Activated CD8-positive, alpha-beta T cell treated with anti-CD3 and anti-CD28 coated beads for 36 hours (primary cell): ENCODE measurements around the gene TIMM50. TPM values are rescaled to one million over a fixed set of nuclear protein-coding genes. Genes with fewer than 3 reads are reported as not detected.
"Not testable (repeated sequence)": the region's sequence is repeated elsewhere in the genome, so short reads cannot be mapped to it uniquely, and the experiment has no call there.

Source experiments
- ATAC-seq: fragments of 200-7000 bp; cut with Tn5 transposase; one replicate; pipeline ENCODE4 v1.10.0; 2021; ENCODE audit warnings: mild to moderate bottlenecking, moderate library complexity
- CTCF ChIA-PET: fragments of 350-600 bp; sonication (Branson Sonifier 250); formaldehyde crosslinking; loops from one replicate; lab custom pipeline; 2021; ENCODE audit warnings: antibody characterized with exemption; lab: Charles Lee
- POLR2A ChIA-PET: fragments of 350-600 bp; sonication (Branson Sonifier 250); formaldehyde crosslinking; loops from one replicate; lab custom pipeline; 2021; ENCODE audit warnings: antibody characterized with exemption; lab: Charles Lee
- DNase-seq: peaks from one replicate; pipeline ENCODE4 v3.0.0-alpha.2; 2020
- H3K27ac Mint-ChIP-seq: one replicate; pipeline ENCODE4 v1.8.0; 2021; ENCODE audit warnings: mild to moderate bottlenecking, mixed read lengths
- H3K27me3 Mint-ChIP-seq: one replicate; pipeline ENCODE4 v1.8.0; 2021; ENCODE audit warnings: mixed read lengths
- H3K36me3 Mint-ChIP-seq: one replicate; pipeline ENCODE4 v1.8.0; 2021; ENCODE audit warnings: low read depth, mixed read lengths
- H3K4me1 Mint-ChIP-seq: one replicate; pipeline ENCODE4 v1.8.0; 2021; ENCODE audit warnings: low read depth, mixed read lengths
- H3K4me3 Mint-ChIP-seq: one replicate; pipeline ENCODE4 v1.8.0; 2021; ENCODE audit warnings: mild to moderate bottlenecking, moderate library complexity, mixed read lengths
- H3K9me3 Mint-ChIP-seq: one replicate; pipeline ENCODE4 v1.8.0; 2021; ENCODE audit warnings: mixed read lengths
- intact Hi-C: fragments of 100-400 bp; cut with micrococcal nuclease; formaldehyde crosslinking; loops from one replicate; pipeline ENCODE4 v1.10.0; 2022
- total RNA-seq, 2 experiments: library from RNA; stranded (reverse); gene quantifications; one replicate each; pipeline ENCODE4 v1.2.3, GENCODE V29; 2021
- TF ChIP-seq, protein P1 (sequence below): fragments of 200-600 bp; IDR thresholded peaks from one replicate; pipeline ENCODE4 v1.8.0; 2022; ENCODE audit warnings: antibody characterized with exemption, mild to moderate bottlenecking

Gene TIMM50
- total RNA-seq, 2 experiments from 2014 or later = 108 to 114 TPM

DNA sequence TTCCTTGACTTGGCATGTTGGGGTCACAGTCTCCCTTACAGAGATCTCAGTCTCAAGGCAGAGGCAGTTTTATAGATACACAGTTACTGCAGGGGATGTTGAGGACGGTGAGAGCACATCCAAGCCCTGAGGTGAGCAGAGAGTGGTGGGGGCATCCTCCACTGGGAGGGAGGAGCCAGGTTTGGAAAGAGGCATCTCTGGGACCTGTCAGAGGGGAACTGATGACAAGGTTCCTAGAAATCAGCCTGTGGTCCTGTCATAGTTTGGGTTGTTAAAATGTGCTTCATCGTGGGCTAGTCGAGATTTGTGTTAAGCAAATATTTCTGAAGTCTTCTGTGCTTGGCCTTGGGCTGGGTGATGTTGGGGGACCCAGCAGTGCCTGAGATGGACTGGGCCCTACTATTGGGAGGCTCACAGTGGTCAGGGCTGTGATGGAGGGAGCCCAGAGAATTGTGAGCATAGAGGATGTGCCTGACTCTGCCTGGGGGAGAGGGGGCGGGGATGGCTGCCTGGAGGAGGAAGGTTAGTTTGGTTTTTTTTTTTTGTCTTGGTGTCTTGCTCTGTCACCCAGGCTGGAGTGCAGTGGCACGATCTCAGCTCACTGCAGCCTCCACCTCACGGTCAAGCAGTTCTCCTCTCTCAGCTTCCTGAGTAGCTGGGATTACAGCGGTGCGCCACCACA lies 31.4 kb upstream of the TIMM50 start:
- peak; percentile 54 for DNase-seq
- ChIA-PET CTCF (interaction anchor here (1.6 kb wide), 1 partner anchor 27 kb away, joined by 4 read pairs; no protein-coding TSS in a partner anchor), POLR2A (interaction anchor here (0.9 to 6.1 kb wide), 6 partner anchors 8 to 87 kb away, joined by 3 to 137 read pairs (median 5); partner anchors contain the start of genes MED29, PAF1 and RPS16)
- peak overlapping the region; percentile 100 for H3K4me3 Mint-ChIP-seq
- H3K27me3 Mint-ChIP-seq = no peaks in the 10 kb centered on the region
- peaks cover 2% of the 10 kb centered on the region for H3K9me3 Mint-ChIP-seq
- H3K36me3 Mint-ChIP-seq = peaks cover 79% of the 10 kb centered on the region
- H3K27ac Mint-ChIP-seq = peak overlapping the region; percentile 99
- intact Hi-C loops = loop anchor here (5.0 kb wide), 1 partner anchor 73 kb away; no protein-coding TSS in a partner anchor
- peak; percentile 7 for ATAC-seq
- peaks cover 63% of the 10 kb centered on the region for H3K4me1 Mint-ChIP-seq
- TF ChIP-seq, protein P1, sequence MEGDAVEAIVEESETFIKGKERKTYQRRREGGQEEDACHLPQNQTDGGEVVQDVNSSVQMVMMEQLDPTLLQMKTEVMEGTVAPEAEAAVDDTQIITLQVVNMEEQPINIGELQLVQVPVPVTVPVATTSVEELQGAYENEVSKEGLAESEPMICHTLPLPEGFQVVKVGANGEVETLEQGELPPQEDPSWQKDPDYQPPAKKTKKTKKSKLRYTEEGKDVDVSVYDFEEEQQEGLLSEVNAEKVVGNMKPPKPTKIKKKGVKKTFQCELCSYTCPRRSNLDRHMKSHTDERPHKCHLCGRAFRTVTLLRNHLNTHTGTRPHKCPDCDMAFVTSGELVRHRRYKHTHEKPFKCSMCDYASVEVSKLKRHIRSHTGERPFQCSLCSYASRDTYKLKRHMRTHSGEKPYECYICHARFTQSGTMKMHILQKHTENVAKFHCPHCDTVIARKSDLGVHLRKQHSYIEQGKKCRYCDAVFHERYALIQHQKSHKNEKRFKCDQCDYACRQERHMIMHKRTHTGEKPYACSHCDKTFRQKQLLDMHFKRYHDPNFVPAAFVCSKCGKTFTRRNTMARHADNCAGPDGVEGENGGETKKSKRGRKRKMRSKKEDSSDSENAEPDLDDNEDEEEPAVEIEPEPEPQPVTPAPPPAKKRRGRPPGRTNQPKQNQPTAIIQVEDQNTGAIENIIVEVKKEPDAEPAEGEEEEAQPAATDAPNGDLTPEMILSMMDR = no peak

DNA sequence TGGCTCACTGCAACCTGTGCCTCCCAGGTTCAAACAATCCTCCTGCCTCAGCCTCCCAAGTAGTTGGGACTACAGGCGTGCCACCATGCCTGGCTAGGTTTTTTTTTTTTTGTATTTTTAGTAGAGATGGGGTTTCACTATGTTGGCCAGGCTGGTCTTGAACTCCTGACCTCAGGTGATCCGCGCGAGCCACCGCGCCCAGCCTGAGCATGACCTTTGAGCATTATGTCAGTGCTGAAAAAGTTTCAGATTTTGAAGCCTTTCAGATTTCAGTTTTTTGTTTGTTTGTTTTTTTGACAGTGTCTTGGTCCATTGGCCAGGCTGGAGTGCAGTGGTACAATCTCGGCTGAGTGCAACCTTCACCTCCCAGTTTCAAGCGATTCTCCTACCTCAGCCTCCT lies 29.4 kb upstream of the TIMM50 start:
- ATAC-seq, H3K4me3 Mint-ChIP-seq, CTCF ChIA-PET, H3K9me3 Mint-ChIP-seq, intact Hi-C loops, DNase-seq, H3K27me3 Mint-ChIP-seq: not testable (repeated sequence)
- POLR2A ChIA-PET = interaction anchor here (1.2 kb wide), 1 partner anchor 18 kb away, joined by 3 read pairs; no protein-coding TSS in a partner anchor
- peaks cover 65% of the 10 kb centered on the region for H3K4me1 Mint-ChIP-seq
- peak overlapping the region; percentile 50 for H3K27ac Mint-ChIP-seq
- peaks cover 68% of the 10 kb centered on the region for H3K36me3 Mint-ChIP-seq

DNA sequence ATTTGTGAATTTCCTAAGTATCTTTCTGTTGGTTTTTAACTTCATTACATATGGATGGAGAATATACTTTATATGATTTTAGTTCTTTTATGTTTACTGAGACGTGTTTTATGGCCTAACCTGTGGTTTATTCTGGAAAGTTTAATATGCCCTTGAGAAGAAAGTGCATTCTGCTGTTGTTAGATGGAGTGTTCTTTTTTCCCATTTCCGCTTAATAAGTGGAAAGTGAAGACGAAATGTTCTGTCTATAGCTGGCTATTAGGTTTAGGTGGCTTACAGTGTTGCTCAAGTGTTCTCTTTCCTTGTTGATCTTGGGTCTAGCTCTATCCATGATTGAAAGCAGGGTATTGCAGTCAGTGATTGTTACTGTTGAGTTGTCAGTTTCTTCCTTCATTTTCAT lies 17.2 kb upstream of the TIMM50 start:
- H3K9me3 Mint-ChIP-seq = no peaks in the 10 kb centered on the region
- H3K4me1 Mint-ChIP-seq = peaks cover 3% of the 10 kb centered on the region
- ChIA-PET CTCF (interaction anchor here (2.7 kb wide), 1 partner anchor 11 kb away, joined by 13 read pairs; no protein-coding TSS in a partner anchor), POLR2A (interaction anchor here (0.6 to 1.8 kb wide), 3 partner anchors 8 to 69 kb away, joined by 3 to 6 read pairs (median 3); partner anchors contain the start of gene EID2B)
- TF ChIP-seq, protein P1 = no peak
- intact Hi-C loops = no loop called here
- H3K27ac Mint-ChIP-seq = peak overlapping the region; percentile 31
- H3K4me3 Mint-ChIP-seq = no peak overlapping the region
- ATAC-seq = no peak
- no peaks in the 10 kb centered on the region for H3K27me3 Mint-ChIP-seq
- DNase-seq = no peak
- peaks cover 59% of the 10 kb centered on the region for H3K36me3 Mint-ChIP-seq

DNA sequence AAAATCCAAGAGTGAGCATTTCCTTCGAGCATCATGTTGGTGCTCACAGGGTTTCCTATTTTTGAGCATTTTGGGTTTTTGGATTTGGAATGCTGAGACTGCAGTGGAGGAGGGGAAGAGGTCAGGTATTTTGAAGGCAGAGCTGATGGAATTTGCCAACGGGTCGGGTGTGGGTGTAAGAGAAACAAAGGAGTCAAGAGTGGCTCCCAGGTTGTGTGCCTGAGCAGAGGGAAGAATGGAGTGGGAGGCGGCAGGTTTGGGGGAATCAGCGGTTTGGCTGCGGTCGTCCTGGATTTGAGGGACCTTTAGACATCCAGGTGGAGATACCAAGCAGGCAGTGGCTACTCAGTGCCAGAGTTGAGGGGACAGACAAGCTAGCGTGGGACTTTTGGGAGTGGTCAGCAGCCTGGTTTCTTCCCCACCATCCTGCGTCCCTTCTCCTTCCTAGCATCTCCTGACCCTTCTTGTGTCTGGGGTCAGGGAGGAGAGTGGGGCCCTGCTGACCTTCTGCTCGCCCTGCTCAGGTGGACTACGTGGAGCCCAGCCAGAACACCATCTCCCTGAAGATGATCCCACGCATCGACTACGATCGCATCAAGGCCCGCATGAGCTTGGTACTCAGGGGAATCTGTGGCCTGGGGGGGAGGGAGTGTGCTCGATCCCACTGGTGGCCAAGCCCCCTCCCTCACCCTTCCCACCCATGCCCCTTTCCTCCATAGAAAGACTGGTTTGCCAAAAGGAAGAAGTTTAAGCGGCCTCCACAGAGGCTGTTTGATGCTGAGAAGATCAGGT lies 14.5 kb upstream of the TIMM50 start:
- H3K9me3 Mint-ChIP-seq = no peaks in the 10 kb centered on the region
- POLR2A ChIA-PET = interaction anchor here (1.1 to 1.3 kb wide), 3 partner anchors 9 to 24 kb away, joined by 3 to 5 read pairs (median 4); no protein-coding TSS in a partner anchor
- no peaks in the 10 kb centered on the region for H3K27me3 Mint-ChIP-seq
- H3K4me1 Mint-ChIP-seq = peaks cover 18% of the 10 kb centered on the region
- DNase-seq (no peak), ATAC-seq (no peak)
- intact Hi-C loops = no loop called here
- CTCF ChIA-PET = interaction anchor here (2.3 kb wide), 1 partner anchor 8 kb away, joined by 7 read pairs; no protein-coding TSS in a partner anchor
- TF ChIP-seq, protein P1 = no peak
- H3K27ac Mint-ChIP-seq = no peak overlapping the region
- peaks cover 58% of the 10 kb centered on the region for H3K36me3 Mint-ChIP-seq
- no peak overlapping the region for H3K4me3 Mint-ChIP-seq

DNA sequence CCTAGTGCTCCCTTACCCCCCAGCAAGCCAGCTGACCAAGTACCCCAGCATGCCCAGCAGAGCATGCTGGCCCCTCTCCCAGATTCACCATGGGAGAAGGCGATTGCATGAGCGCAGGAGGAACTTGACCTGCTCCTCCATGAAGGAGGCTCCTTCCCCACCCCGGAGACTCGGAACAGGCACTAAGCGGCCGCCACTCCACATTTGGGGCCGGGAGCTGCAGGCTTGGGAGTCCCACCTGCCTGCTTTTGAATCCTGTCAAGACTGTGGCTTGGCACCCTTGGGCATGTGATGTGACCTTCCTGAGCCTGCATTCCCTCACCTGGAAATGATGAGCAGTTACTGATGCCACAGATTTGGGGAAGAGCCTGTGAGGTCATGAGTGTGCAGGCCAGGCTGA lies 12.7 kb upstream of the TIMM50 start:
- ChIA-PET POLR2A (interaction anchor here (0.7 kb wide), 1 partner anchor 65 kb away, joined by 3 read pairs; the partner anchor contains the start of gene EID2B), CTCF (interaction anchor here (0.7 kb wide), 1 partner anchor 64 kb away, joined by 3 read pairs; no protein-coding TSS in a partner anchor)
- DNase-seq (no peak), ATAC-seq (no peak)
- Mint-ChIP-seq H3K4me3 (no peak overlapping the region), H3K9me3 (no peaks in the 10 kb centered on the region), H3K4me1 (peaks cover 32% of the 10 kb centered on the region), H3K27ac (no peak overlapping the region), H3K27me3 (no peaks in the 10 kb centered on the region), H3K36me3 (peaks cover 61% of the 10 kb centered on the region)
- TF ChIP-seq, protein P1 = no peak
- intact Hi-C loops = no loop called here
